ENCODE results near the gene TRAPPC10.

Gene TRAPPC10

GRCh38 chr21:44029460-44030087, 17.5 kb downstream of the TRAPPC10 start:
- no peak for DNase-seq (ENCODE audit: low read depth in 3 of 3)

- no peak for DNase-seq (ENCODE audit: low read depth in 3 of 3)
Measured at GRCh38 chr21:44035244-44035643, 23.1 kb downstream of the TRAPPC10 start.

- DNase-seq (ENCODE audit: low read depth in 3 of 3), result no peak
Measured at GRCh38 chr21:44038063-44038462, 26.0 kb downstream of the TRAPPC10 start.

- no peak for DNase-seq (ENCODE audit: low read depth in 3 of 3)
Measured at GRCh38 chr21:44039828-44040227, 27.7 kb downstream of the TRAPPC10 start.

- no peak for DNase-seq (ENCODE audit: low read depth in 3 of 3)
Measured at GRCh38 chr21:44043613-44044012, 31.5 kb downstream of the TRAPPC10 start.

- no peak for DNase-seq (ENCODE audit: low read depth in 3 of 3)
Measured at GRCh38 chr21:44046734-44047133, 34.6 kb downstream of the TRAPPC10 start.

- DNase-seq (ENCODE audit: low read depth in 3 of 3), result no peak
Measured at GRCh38 chr21:44047996-44048560, 36.0 kb downstream of the TRAPPC10 start.

- DNase-seq (ENCODE audit: low read depth in 3 of 3), result no peak
Measured at GRCh38 chr21:44049182-44049581, 37.1 kb downstream of the TRAPPC10 start.

- no peak for DNase-seq (ENCODE audit: low read depth in 3 of 3)
Measured at GRCh38 chr21:44049606-44050005, 37.5 kb downstream of the TRAPPC10 start.

GRCh38 chr21:44050276-44050675, 38.2 kb downstream of the TRAPPC10 start:
- DNase-seq (ENCODE audit: low read depth in 3 of 3), result no peak

GRCh38 chr21:44051462-44051941, 39.4 kb downstream of the TRAPPC10 start:
- DNase-seq (ENCODE audit: low read depth in 3 of 3), result no peak

- DNase-seq (ENCODE audit: low read depth in 3 of 3), result no peak
Measured at GRCh38 chr21:44052071-44052829, 40.1 kb downstream of the TRAPPC10 start.

GRCh38 chr21:44052830-44053226, 40.7 kb downstream of the TRAPPC10 start:
- DNase-seq (ENCODE audit: low read depth in 3 of 3), result no peak

- no peak for DNase-seq (ENCODE audit: low read depth in 3 of 3)
Measured at GRCh38 chr21:44053567-44053966, 41.5 kb downstream of the TRAPPC10 start.

- DNase-seq (ENCODE audit: low read depth in 3 of 3), result no peak
Measured at GRCh38 chr21:44054710-44055109, 42.6 kb downstream of the TRAPPC10 start.

GRCh38 chr21:44057055-44057454, 44.9 kb downstream of the TRAPPC10 start:
- no peak for DNase-seq (ENCODE audit: low read depth in 3 of 3)

GRCh38 chr21:44057960-44058651, 46.0 kb downstream of the TRAPPC10 start:
- peak; percentile 47 to 51 (median 47) for DNase-seq (ENCODE audit: low read depth in 3 of 3)

- DNase-seq (ENCODE audit: low read depth in 3 of 3), result no peak
Measured at GRCh38 chr21:44058652-44058964, 46.5 kb downstream of the TRAPPC10 start.

GRCh38 chr21:44058981-44059380, 46.9 kb downstream of the TRAPPC10 start:
- no peak for DNase-seq (ENCODE audit: low read depth in 3 of 3)

- DNase-seq (ENCODE audit: low read depth in 3 of 3), result no peak
Measured at GRCh38 chr21:44059710-44060109, 47.6 kb downstream of the TRAPPC10 start.

- DNase-seq (ENCODE audit: low read depth in 3 of 3), result no peak
Measured at GRCh38 chr21:44062380-44062779, 50.3 kb downstream of the TRAPPC10 start.

- DNase-seq (ENCODE audit: low read depth in 3 of 3), result no peak
Measured at GRCh38 chr21:44063151-44063912, 51.2 kb downstream of the TRAPPC10 start.

Measured in stimulated activated CD4-positive, alpha-beta T cell treated with anti-CD3 and anti-CD28 coated beads, TNF-alpha, amount 100 ng/mL, for 48 hours (primary cell).